DOHH2 (cell line): ENCODE data around the gene SCUBE3.

Experiments
- H3F3A ChIP-seq: fragments of 200-600 bp; sonication (generic), shearing (Covaris generic); 2 replicates; pipeline ENCODE4 v1.6.0; 2016; ENCODE audit warnings: antibody characterized with exemption, mild to moderate bottlenecking; ENCODE audit not compliant: control insufficient read depth, insufficient read depth
- H3K27ac ChIP-seq: fragments of 200-600 bp; sonication (generic); 2 replicates; pipeline ENCODE4 v1.5.1; 2014; ENCODE audit warnings: low read depth, mild to moderate bottlenecking, low read length, moderate library complexity
- H3K27me3 ChIP-seq: fragments of 200-600 bp; sonication (generic); 2 replicates; pipeline ENCODE4 v1.6.1; 2014; ENCODE audit warnings: mild to moderate bottlenecking, low read length, mixed read lengths; ENCODE audit not compliant: control insufficient read depth
- H3K36me3 ChIP-seq: fragments of 200-600 bp; sonication (generic); 2 replicates; pipeline ENCODE4 v1.6.1; 2014; ENCODE audit warnings: mild to moderate bottlenecking, low read length, moderate library complexity, mixed read lengths; ENCODE audit not compliant: control insufficient read depth
- H3K4me1 ChIP-seq: fragments of 200-600 bp; sonication (generic); 2 replicates; pipeline ENCODE4 v1.6.1; 2014; ENCODE audit warnings: mild to moderate bottlenecking, low read length, mixed read lengths; ENCODE audit not compliant: control insufficient read depth
- H3K4me2 ChIP-seq: fragments of 200-600 bp; sonication (generic); 2 replicates; pipeline ENCODE4 v1.6.0; 2014; ENCODE audit warnings: mild to moderate bottlenecking, low read length, moderate library complexity
- H3K4me3 ChIP-seq: fragments of 200-600 bp; sonication (generic); 2 replicates; pipeline ENCODE4 v1.5.1; 2014; ENCODE audit warnings: mild to moderate bottlenecking, low read length, mixed read lengths
- H3K79me2 ChIP-seq: fragments of 200-600 bp; sonication (generic); 2 replicates; pipeline ENCODE4 v1.6.1; 2014; ENCODE audit warnings: mild to moderate bottlenecking, low read length, mixed read lengths; ENCODE audit not compliant: control insufficient read depth
- H3K9me2 ChIP-seq: fragments of 200-600 bp; sonication (generic); replicated peaks from 2 replicates; pipeline ENCODE4 v1.6.1; 2014; ENCODE audit warnings: mild to moderate bottlenecking, low read length, mixed read lengths; ENCODE audit not compliant: control insufficient read depth
- H3K9me3 ChIP-seq: fragments of 200-600 bp; sonication (generic); 2 replicates; pipeline ENCODE4 v1.6.1; 2014; ENCODE audit warnings: antibody characterized with exemption, low read length, mixed read lengths; ENCODE audit not compliant: control insufficient read depth, insufficient read depth
- H4K20me1 ChIP-seq: fragments of 200-600 bp; sonication (generic); 2 replicates; pipeline ENCODE4 v1.6.0; 2014; ENCODE audit warnings: low read depth, mild to moderate bottlenecking, antibody characterized with exemption, low read length, moderate library complexity; ENCODE audit not compliant: control insufficient read depth, insufficient read depth
- EZH2phosphoT487 ChIP-seq: fragments of 200-600 bp; sonication (generic); IDR thresholded peaks from 2 replicates; pipeline ENCODE4 v1.6.1; 2017; ENCODE audit warnings: borderline replicate concordance, mild to moderate bottlenecking, antibody characterized with exemption, low read length, moderate library complexity, mixed read lengths
- TF ChIP-seq, protein P1 (sequence below): fragments of 200-600 bp; sonication (generic); IDR thresholded peaks from one replicate; pipeline ENCODE4 v1.5.1; 2014; ENCODE audit warnings: antibody characterized with exemption, mild to moderate bottlenecking, low read depth, low read length; ENCODE audit not compliant: poor library complexity, severe bottlenecking

The SCUBE3 gene

GRCh38 chr6:35295036-35295435 is 81.3 kb downstream of the SCUBE3 start:
- TF ChIP-seq, protein P1, sequence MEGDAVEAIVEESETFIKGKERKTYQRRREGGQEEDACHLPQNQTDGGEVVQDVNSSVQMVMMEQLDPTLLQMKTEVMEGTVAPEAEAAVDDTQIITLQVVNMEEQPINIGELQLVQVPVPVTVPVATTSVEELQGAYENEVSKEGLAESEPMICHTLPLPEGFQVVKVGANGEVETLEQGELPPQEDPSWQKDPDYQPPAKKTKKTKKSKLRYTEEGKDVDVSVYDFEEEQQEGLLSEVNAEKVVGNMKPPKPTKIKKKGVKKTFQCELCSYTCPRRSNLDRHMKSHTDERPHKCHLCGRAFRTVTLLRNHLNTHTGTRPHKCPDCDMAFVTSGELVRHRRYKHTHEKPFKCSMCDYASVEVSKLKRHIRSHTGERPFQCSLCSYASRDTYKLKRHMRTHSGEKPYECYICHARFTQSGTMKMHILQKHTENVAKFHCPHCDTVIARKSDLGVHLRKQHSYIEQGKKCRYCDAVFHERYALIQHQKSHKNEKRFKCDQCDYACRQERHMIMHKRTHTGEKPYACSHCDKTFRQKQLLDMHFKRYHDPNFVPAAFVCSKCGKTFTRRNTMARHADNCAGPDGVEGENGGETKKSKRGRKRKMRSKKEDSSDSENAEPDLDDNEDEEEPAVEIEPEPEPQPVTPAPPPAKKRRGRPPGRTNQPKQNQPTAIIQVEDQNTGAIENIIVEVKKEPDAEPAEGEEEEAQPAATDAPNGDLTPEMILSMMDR = no peak
- no peak for TF ChIP-seq EZH2phosphoT487
- H3K27me3 ChIP-seq = no peaks in the 10 kb centered on the region
- H3K36me3 ChIP-seq = peaks cover 49% of the 10 kb centered on the region
- H3K4me2 ChIP-seq = no peak overlapping the region
- no peaks in the 10 kb centered on the region for H3K9me2 ChIP-seq
- H3K9me3 ChIP-seq = no peaks in the 10 kb centered on the region
- H3K79me2 ChIP-seq = peaks cover 24% of the 10 kb centered on the region
- peaks cover 48% of the 10 kb centered on the region for H3K4me1 ChIP-seq
- no peak overlapping the region for H3K4me3 ChIP-seq
- no peak overlapping the region for H3K27ac ChIP-seq
- H3F3A ChIP-seq = peaks cover 11% of the 10 kb centered on the region
- no peaks in the 10 kb centered on the region for H4K20me1 ChIP-seq

- Histone ChIP-seq H3K4me3 (no peak overlapping the region), H3K27ac (no peak overlapping the region), H3K79me2 (peaks cover 31% of the 10 kb centered on the region), H3K27me3 (no peaks in the 10 kb centered on the region), H4K20me1 (no peaks in the 10 kb centered on the region), H3F3A (peaks cover 11% of the 10 kb centered on the region), H3K4me1 (peaks cover 54% of the 10 kb centered on the region), H3K9me3 (no peaks in the 10 kb centered on the region), H3K4me2 (no peak overlapping the region), H3K36me3 (peaks cover 49% of the 10 kb centered on the region), H3K9me2 (no peaks in the 10 kb centered on the region)
- no peak for TF ChIP-seq EZH2phosphoT487
- TF ChIP-seq, protein P1 = no peak
These were observed 82.0 kb downstream of the SCUBE3 start for GRCh38 chr6:35295521-35296315.

DNA sequence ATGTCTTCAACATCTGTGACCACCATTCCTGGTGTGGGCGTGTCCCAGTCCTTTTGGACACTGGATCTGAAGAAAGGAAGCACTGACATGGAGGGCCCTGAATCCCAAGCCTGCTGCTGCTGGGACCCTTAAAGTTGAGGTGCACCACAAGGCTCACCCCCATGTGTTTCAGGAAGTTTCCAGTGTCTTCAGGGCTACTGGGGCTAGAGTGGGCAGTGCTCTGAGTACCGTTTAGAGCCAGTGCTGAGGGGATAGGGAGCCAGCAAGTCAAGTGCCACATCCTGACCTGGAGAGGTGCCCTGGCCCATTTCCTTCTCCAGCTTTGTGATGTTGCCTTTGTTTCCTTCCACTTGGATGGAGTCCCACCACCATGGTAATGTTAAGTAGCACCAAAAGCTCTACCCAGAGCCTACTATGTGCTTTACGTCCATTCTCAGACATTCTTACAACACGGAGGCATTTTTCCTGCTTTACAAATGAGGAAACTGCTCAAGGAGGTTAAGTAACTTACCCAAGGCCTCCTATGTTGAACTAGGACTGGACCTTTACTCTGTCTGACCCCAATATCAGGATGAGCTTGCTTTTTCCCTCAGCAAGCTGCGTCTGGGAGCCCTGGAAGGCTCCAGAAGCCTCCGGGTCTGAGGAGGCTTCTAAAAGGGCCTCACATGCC is 83.3 kb downstream of the SCUBE3 start:
- H3K36me3 ChIP-seq = peaks cover 38% of the 10 kb centered on the region
- H3K9me2 ChIP-seq = no peaks in the 10 kb centered on the region
- H3K9me3 ChIP-seq = no peaks in the 10 kb centered on the region
- TF ChIP-seq, protein P1 = no peak
- TF ChIP-seq EZH2phosphoT487 = no peak
- peak overlapping the region; percentile 86 for H3K27ac ChIP-seq
- no peaks in the 10 kb centered on the region for H3K27me3 ChIP-seq
- H3K79me2 ChIP-seq = peaks cover 37% of the 10 kb centered on the region
- peaks cover 13% of the 10 kb centered on the region for H3F3A ChIP-seq
- peak overlapping the region; percentile 95 for H3K4me2 ChIP-seq
- peak overlapping the region; percentile 91 for H3K4me3 ChIP-seq
- no peaks in the 10 kb centered on the region for H4K20me1 ChIP-seq
- H3K4me1 ChIP-seq = peaks cover 58% of the 10 kb centered on the region
